ENCODE measurements around the gene SLC2A9. TPM values are rescaled to one million over a fixed set of nuclear protein-coding genes. Genes with fewer than 3 reads are reported as not detected.

The SLC2A9 gene
- total RNA-seq, 3 donors from 2014 or later, result 6.2 to 10.7 (median 9.5) TPM

DNA sequence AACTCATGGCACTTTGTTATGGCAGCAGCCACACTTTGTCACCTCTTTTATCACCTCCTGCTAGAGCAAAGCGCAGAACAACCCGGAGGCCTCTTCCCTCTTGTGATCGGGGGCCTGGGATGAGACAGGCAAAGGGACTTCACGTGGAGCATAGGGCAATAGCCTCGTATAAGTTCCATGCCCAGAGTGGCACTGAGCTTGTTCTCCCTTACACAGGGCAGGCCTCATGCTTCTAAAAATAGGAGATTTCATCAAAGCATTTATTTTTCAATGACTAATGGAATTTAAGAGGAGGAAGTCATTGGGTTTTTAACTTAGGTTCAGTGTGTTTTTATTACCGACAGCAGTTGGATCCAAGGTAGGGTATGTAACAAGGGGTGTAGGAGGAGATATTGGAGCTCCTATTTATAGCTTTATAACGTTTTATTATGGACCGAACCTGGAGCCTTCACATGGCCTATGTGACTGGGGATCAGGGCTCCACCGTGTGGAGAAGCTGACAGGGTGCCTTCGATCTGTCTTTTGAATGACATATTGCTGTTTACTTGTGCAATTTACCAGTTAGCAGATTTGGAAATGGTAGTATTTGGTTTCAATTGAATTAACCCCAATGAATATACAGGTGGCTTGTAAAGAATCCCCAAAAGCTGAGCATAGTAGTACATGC lies 93.8 kb downstream of the SLC2A9 start:
- no peaks in the 10 kb centered on the region for H3K4me1 ChIP-seq
- no peak for DNase-seq (ENCODE audit: low spot score in 2 of 2)
- no peaks in the 10 kb centered on the region for H3K27me3 ChIP-seq
- H3K36me3 ChIP-seq, result no peaks in the 10 kb centered on the region
- no peak overlapping the region for H3K27ac ChIP-seq
- intact Hi-C loops (cut with DNase I; ENCODE audit: low total_unique reads), result no loop called here
- TF ChIP-seq, protein P1, sequence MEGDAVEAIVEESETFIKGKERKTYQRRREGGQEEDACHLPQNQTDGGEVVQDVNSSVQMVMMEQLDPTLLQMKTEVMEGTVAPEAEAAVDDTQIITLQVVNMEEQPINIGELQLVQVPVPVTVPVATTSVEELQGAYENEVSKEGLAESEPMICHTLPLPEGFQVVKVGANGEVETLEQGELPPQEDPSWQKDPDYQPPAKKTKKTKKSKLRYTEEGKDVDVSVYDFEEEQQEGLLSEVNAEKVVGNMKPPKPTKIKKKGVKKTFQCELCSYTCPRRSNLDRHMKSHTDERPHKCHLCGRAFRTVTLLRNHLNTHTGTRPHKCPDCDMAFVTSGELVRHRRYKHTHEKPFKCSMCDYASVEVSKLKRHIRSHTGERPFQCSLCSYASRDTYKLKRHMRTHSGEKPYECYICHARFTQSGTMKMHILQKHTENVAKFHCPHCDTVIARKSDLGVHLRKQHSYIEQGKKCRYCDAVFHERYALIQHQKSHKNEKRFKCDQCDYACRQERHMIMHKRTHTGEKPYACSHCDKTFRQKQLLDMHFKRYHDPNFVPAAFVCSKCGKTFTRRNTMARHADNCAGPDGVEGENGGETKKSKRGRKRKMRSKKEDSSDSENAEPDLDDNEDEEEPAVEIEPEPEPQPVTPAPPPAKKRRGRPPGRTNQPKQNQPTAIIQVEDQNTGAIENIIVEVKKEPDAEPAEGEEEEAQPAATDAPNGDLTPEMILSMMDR (IDR thresholded peaks at IDR 0.05), result no peak
- no peak for TF ChIP-seq POLR2AphosphoS5 (IDR thresholded peaks at IDR 0.05)
- no peak for TF ChIP-seq POLR2A (IDR thresholded peaks at IDR 0.05)
- no peak overlapping the region for H3K4me3 ChIP-seq
- no peaks in the 10 kb centered on the region for H3K9me3 ChIP-seq

DNA sequence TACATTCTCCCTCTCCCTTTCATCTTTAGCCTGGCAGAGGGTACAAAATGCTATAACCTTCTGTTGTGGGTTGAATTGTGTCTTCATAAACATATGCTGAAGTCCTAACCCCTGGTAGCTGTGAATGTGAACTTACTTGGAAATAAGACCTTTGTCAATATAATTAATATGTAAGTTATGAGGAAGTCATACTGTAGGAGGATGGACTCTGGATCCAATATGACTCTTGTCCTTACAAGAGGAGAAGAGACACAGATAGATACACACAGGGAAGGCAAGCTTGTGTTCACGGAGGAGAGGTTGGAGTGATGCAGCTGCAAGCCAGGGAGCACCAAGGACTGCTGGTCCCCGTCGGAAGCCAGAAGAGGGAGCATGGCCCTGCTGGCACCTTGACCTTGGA lies 94.7 kb downstream of the SLC2A9 start:
- TF ChIP-seq, protein P1 (IDR thresholded peaks at IDR 0.05), result no peak
- TF ChIP-seq POLR2AphosphoS5 (IDR thresholded peaks at IDR 0.05) (no peak), POLR2A (IDR thresholded peaks at IDR 0.05) (no peak)
- Histone ChIP-seq H3K27ac (no peak overlapping the region), H3K4me1 (no peaks in the 10 kb centered on the region), H3K36me3 (no peaks in the 10 kb centered on the region), H3K27me3 (no peaks in the 10 kb centered on the region), H3K9me3 (no peaks in the 10 kb centered on the region), H3K4me3 (no peak overlapping the region)
- no peak for DNase-seq (ENCODE audit: low spot score in 2 of 2)
- intact Hi-C loops (cut with DNase I; ENCODE audit: low total_unique reads), result no loop called here

DNA sequence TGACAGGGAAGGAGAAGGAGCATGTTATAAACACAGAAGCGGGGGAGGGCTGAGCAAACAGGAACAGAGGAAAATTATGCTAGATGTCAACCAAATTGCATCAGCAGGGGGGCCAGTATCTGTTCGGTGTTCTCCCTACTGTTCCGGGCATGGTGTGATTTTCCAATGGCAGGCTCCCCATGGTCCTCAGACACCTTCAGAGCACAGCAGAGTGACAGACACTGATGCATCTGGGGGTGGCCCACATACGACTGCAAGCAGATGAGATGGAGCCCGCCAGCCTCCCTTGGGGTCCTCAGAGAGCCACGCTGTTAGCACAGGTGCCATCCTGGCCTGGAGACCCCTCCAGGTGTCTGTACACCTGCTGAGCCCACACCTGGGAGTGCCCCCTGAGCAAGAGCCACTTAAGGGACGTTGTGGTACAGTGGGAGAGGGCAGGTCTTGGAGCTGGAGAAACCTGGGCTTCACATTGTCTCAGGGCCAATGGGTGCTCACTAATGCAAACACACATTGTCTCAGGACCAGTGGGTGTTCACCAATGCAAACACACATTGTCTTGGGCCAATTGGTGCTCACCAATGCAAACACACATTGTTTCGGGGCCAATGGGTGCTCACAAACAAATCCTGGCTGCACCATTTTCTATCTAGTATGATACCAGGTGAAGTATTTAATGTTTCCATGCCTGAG lies 95.4 kb downstream of the SLC2A9 start:
- H3K9me3 ChIP-seq, result no peaks in the 10 kb centered on the region
- H3K4me1 ChIP-seq, result no peaks in the 10 kb centered on the region
- TF ChIP-seq, protein P1 (IDR thresholded peaks at IDR 0.05), result no peak
- TF ChIP-seq POLR2AphosphoS5 (IDR thresholded peaks at IDR 0.05) (no peak), POLR2A (IDR thresholded peaks at IDR 0.05) (no peak)
- H3K27ac ChIP-seq, result no peak overlapping the region
- no peaks in the 10 kb centered on the region for H3K36me3 ChIP-seq
- no peak overlapping the region for H3K4me3 ChIP-seq
- intact Hi-C loops (cut with DNase I; ENCODE audit: low total_unique reads), result no loop called here
- no peaks in the 10 kb centered on the region for H3K27me3 ChIP-seq
- no peak for DNase-seq (ENCODE audit: low spot score in 2 of 2)

DNA sequence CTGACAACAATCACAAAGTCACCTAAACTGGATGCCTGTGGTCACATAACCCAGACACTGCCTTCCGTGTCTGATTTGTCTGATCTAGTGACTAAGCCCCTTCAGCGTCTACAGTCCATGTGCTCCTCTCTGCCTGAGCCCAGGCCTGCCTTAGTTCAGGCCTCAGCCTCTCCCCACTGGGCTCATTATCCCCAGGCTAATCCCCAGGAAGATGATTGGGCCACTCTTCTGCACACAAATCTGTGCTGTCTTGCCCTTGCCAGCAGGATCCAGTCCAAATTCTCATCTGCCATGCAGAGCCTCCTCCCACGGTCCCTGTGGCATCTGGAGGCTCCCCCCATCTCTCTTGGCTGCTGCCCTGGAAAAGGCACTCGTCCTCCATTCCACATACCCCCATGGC lies 96.5 kb downstream of the SLC2A9 start:
- no peaks in the 10 kb centered on the region for H3K9me3 ChIP-seq
- no peak overlapping the region for H3K27ac ChIP-seq
- H3K36me3 ChIP-seq, result no peaks in the 10 kb centered on the region
- no peaks in the 10 kb centered on the region for H3K27me3 ChIP-seq
- intact Hi-C loops (cut with DNase I; ENCODE audit: low total_unique reads), result no loop called here
- DNase-seq (ENCODE audit: low spot score in 2 of 2), result no peak
- H3K4me3 ChIP-seq, result no peak overlapping the region
- no peak for TF ChIP-seq POLR2A (IDR thresholded peaks at IDR 0.05)
- TF ChIP-seq POLR2AphosphoS5 (IDR thresholded peaks at IDR 0.05), result no peak
- TF ChIP-seq, protein P1 (IDR thresholded peaks at IDR 0.05), result no peak
- no peaks in the 10 kb centered on the region for H3K4me1 ChIP-seq

DNA sequence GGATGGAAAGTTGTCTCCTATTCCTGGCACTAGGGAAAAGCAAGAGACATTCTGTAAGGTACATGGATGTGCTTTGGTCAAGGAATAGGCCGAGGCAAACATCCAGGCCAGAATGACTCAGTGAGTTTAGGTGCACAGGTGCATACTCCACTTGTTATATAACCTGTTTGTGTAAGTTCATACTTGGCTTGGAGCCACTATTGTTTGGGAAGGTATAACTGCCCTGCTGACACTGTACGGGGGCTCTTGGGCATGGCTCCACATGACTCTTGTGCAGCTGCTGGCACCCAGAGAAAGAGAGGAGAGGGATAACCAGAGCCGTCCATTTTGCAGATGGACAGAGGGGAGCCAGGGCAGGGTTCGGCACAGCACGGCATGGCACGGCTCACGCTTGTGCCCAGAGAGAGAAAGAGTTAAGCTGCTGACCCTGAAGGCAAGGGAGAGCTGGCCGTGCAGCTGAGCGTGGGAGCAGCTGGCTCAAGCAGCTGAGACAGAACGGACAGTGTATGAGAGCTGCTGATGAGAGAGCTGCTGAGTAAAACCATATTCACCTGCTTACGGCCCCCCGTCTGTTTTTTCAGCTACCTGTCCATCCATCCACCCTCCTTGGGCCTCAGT lies 98.0 kb downstream of the SLC2A9 start:
- H3K27ac ChIP-seq, result no peak overlapping the region
- H3K4me1 ChIP-seq, result no peaks in the 10 kb centered on the region
- H3K36me3 ChIP-seq, result no peaks in the 10 kb centered on the region
- TF ChIP-seq, protein P1 (IDR thresholded peaks at IDR 0.05), result no peak
- TF ChIP-seq POLR2A (IDR thresholded peaks at IDR 0.05) (no peak), POLR2AphosphoS5 (IDR thresholded peaks at IDR 0.05) (no peak)
- no peak for DNase-seq (ENCODE audit: low spot score in 2 of 2)
- no peaks in the 10 kb centered on the region for H3K27me3 ChIP-seq
- no peaks in the 10 kb centered on the region for H3K9me3 ChIP-seq
- H3K4me3 ChIP-seq, result no peak overlapping the region
- intact Hi-C loops (cut with DNase I; ENCODE audit: low total_unique reads), result no loop called here
